Left ventricle myocardium superior (tissue), 1 donor: ENCODE results near the gene PICK1. TPM values are rescaled to one million over a fixed set of nuclear protein-coding genes. Genes with fewer than 3 reads are reported as not detected.
"Not testable (repeated sequence)": the region's sequence is repeated elsewhere in the genome, so short reads cannot be mapped to it uniquely, and the experiment has no call there.

Experiments
- ATAC-seq: fragments of 200-7000 bp; cut with Tn5 transposase; one replicate; pipeline ENCODE4 v1.9.1; 2020; ENCODE audit warnings: mild to moderate bottlenecking, moderate library complexity
- DNase-seq: peaks from one replicate; pipeline ENCODE4 v3.0.0-alpha.2; 2020
- intact Hi-C: fragments of 100-400 bp; cut with micrococcal nuclease; formaldehyde crosslinking; loops from one replicate; pipeline ENCODE4 v1.11.0; 2022
- total RNA-seq: library from RNA; stranded (reverse); fragmentation: NEBNext Ultra II Directional; extraction: Animal tissue kit (Norgen Biotek cat#: 25700); gene quantifications from one replicate; pipeline ENCODE4 v1.2.1, GENCODE V29; 2021
- donor health status: DM: no; HTN: yes; CAD: no; lungs with severe emphysema.

PICK1 gene
- total RNA-seq, 1 donor from 2014 or later = 26.5 TPM

- DNase-seq (no peak), ATAC-seq (no peak)
- intact Hi-C loops = no loop called here
Observed at GRCh38 chr22:38071421-38072321, 14.5 kb downstream of the PICK1 start.

- intact Hi-C loops = no loop called here
- ATAC-seq = no peak
- no peak for DNase-seq
Observed at GRCh38 chr22:38072322-38073149, 15.3 kb downstream of the PICK1 start.

- DNase-seq (no peak), ATAC-seq (no peak)
- intact Hi-C loops = no loop called here
Observed at GRCh38 chr22:38073150-38074130, 16.2 kb downstream of the PICK1 start.

- ATAC-seq (no peak), DNase-seq (peak; percentile 56)
- intact Hi-C loops = no loop called here
Observed at GRCh38 chr22:38074181-38075104, 17.2 kb downstream of the PICK1 start.

GRCh38 chr22:38075105-38075825 is 18.1 kb downstream of the PICK1 start:
- no peak for DNase-seq

GRCh38 chr22:38075961-38076360 is 18.8 kb downstream of the PICK1 start:
- intact Hi-C loops = no loop called here
- ATAC-seq = no peak
- DNase-seq = no peak

More at GRCh38 chr22:38075105-38075825, 18.1 kb downstream of the PICK1 start:
- intact Hi-C loops = no loop called here
- ATAC-seq = no peak

GRCh38 chr22:38077096-38077495 is 19.9 kb downstream of the PICK1 start:
- DNase-seq (no peak), ATAC-seq (no peak)
- intact Hi-C loops = no loop called here

- DNase-seq = no peak
- no peak for ATAC-seq
- intact Hi-C loops = no loop called here
Observed at GRCh38 chr22:38077595-38077994, 20.4 kb downstream of the PICK1 start.

GRCh38 chr22:38078046-38078840 is 21.0 kb downstream of the PICK1 start:
- intact Hi-C loops = no loop called here
- ATAC-seq = no peak
- DNase-seq = peak; percentile 16

- intact Hi-C loops, ATAC-seq: not testable (repeated sequence)
- DNase-seq = peak; percentile 3
Observed at GRCh38 chr22:38079208-38079607, 22.0 kb downstream of the PICK1 start.

GRCh38 chr22:38079804-38080203 is 22.6 kb downstream of the PICK1 start:
- ATAC-seq = no peak
- DNase-seq = peak; percentile 7
- intact Hi-C loops = no loop called here

- ATAC-seq = no peak
- no peak for DNase-seq
- intact Hi-C loops = no loop called here
Observed at GRCh38 chr22:38080474-38080849, 23.3 kb downstream of the PICK1 start.

GRCh38 chr22:38080850-38081635 is 23.8 kb downstream of the PICK1 start:
- intact Hi-C loops = no loop called here
- DNase-seq (peak; percentile 64), ATAC-seq (peak; percentile 75)

- ATAC-seq (no peak), DNase-seq (no peak)
- intact Hi-C loops = no loop called here
Observed at GRCh38 chr22:38081636-38081940, 24.4 kb downstream of the PICK1 start.

GRCh38 chr22:38081941-38082828 is 25.0 kb downstream of the PICK1 start:
- intact Hi-C loops = no loop called here
- ATAC-seq (no peak), DNase-seq (peak; percentile 34)
